GM12878 (cell line): ENCODE data around the gene STRBP. TPM values are rescaled to one million over a fixed set of nuclear protein-coding genes. Genes with fewer than 3 reads are reported as not detected.

Source experiments
- ATAC-seq: fragments of 200-7000 bp; cut with Tn5 transposase; 3 replicates; pipeline ENCODE4 v1.9.1; 2020; ENCODE audit warnings: mild to moderate bottlenecking, moderate library complexity
- BruUV-seq: library from RNA; stranded (reverse); fragments of 400-500 nt; replicated peaks from 2 replicates; lab custom pipeline; 2021; lab: Mats Ljungman, UMichigan
- CTCF ChIA-PET: fragments of 300-600 bp; sonication (Branson Sonifier 250); formaldehyde crosslinking; extraction: SDS; loops from one replicate; lab custom pipeline; 2021; ENCODE audit warnings: inconsistent platforms; lab: Yijun Ruan, JAX
- POLR2A ChIA-PET: fragments of 350-600 bp; formaldehyde crosslinking; extraction: SDS; loops from one replicate; lab custom pipeline; 2021; ENCODE audit warnings: inconsistent platforms; lab: Charles Lee
- RAD21 ChIA-PET: fragments of 300-600 bp; sonication (Branson Sonifier 250); formaldehyde crosslinking; loops from one replicate; lab custom pipeline; 2023; ENCODE audit warnings: antibody characterized with exemption; ENCODE audit not compliant: unreplicated experiment; lab: Charles Lee
- SMC1A ChIA-PET: fragments of 300-600 bp; sonication (Branson Sonifier 250); formaldehyde crosslinking; loops from one replicate; lab custom pipeline; 2023; ENCODE audit not compliant: unreplicated experiment, uncharacterized antibody; lab: Charles Lee
- DNase-seq: peaks from one replicate; pipeline ENCODE4 v3.0.0-alpha.2; 2011; ENCODE audit warnings: low read depth, low spot score
- FAIRE-seq: peaks from 3 replicates; lab custom pipeline; 2011; peaks lifted over from hg19 to GRCh38; lab: Jason Lieb, UNC
- H2AFZ ChIP-seq: 2 replicates; pipeline ENCODE4 v1.6.0; 2011; ENCODE audit warnings: low read depth, low read length, control low read depth; ENCODE audit not compliant: control insufficient read depth
- H3K27ac ChIP-seq: 2 replicates; pipeline ENCODE4 v1.5.1; 2011; ENCODE audit warnings: control low read depth; ENCODE audit not compliant: control insufficient read depth, insufficient read depth
- H3K27me3 ChIP-seq, 2 experiments: replicated peaks in 1 of 2; 2 replicates each; pipeline versions ENCODE4 v1.6.0 to v1.6.1; 2011; ENCODE audit warnings: low read length in 1 of 2; ENCODE audit not compliant: control insufficient read depth in 2 of 2, insufficient read depth in 2 of 2
- H3K36me3 ChIP-seq, 2 experiments: 2 replicates each; pipeline ENCODE4 v1.5.1; 2011; ENCODE audit warnings: low read length in 1 of 2; ENCODE audit not compliant: control insufficient read depth in 2 of 2, insufficient read depth in 2 of 2
- H3K4me1 ChIP-seq: 2 replicates; pipeline ENCODE4 v1.6.1; 2011; ENCODE audit warnings: mild to moderate bottlenecking, low read length, moderate library complexity, mixed read lengths; ENCODE audit not compliant: control insufficient read depth, insufficient read depth
- H3K4me2 ChIP-seq: 2 replicates; pipeline ENCODE4 v1.6.0; 2011; ENCODE audit warnings: control low read depth; ENCODE audit not compliant: control insufficient read depth, insufficient read depth
- H3K4me3 ChIP-seq: fragments of 200-600 bp; sonication (generic); 2 replicates; pipeline ENCODE4 v1.5.1; 2016
- H3K79me2 ChIP-seq: 2 replicates; pipeline ENCODE4 v1.6.0; 2011; ENCODE audit warnings: low read length; ENCODE audit not compliant: control insufficient read depth, insufficient read depth
- H3K9ac ChIP-seq: 2 replicates; pipeline ENCODE4 v1.8.0; 2011; ENCODE audit warnings: low read length, control low read depth, mixed read lengths; ENCODE audit not compliant: control insufficient read depth, insufficient read depth
- H3K9me3 ChIP-seq: replicated peaks from 3 replicates; pipeline ENCODE4 v1.5.1; 2011; ENCODE audit warnings: mild to moderate bottlenecking, low read length; ENCODE audit not compliant: control insufficient read depth, insufficient read depth
- H4K20me1 ChIP-seq: 2 replicates; pipeline ENCODE4 v1.6.0; 2011; ENCODE audit not compliant: control insufficient read depth, insufficient read depth
- BCL3 ChIP-seq: IDR thresholded peaks from 2 replicates; pipeline ENCODE4 v1.6.1; 2011; ENCODE audit warnings: borderline replicate concordance, low read depth, mild to moderate bottlenecking, moderate library complexity, low read length; ENCODE audit not compliant: insufficient read depth, poor library complexity, severe bottlenecking
- EZH2 ChIP-seq: IDR thresholded peaks from 2 replicates; pipeline ENCODE4 v1.6.1; 2012; ENCODE audit warnings: low read depth, mild to moderate bottlenecking, control low read depth, inconsistent platforms, low read length, borderline replicate concordance; ENCODE audit not compliant: control insufficient read depth
- FOS ChIP-seq: IDR thresholded peaks from 3 replicates; pipeline ENCODE4 v1.6.1; 2011; ENCODE audit warnings: borderline replicate concordance; ENCODE audit not compliant: insufficient read length; ENCODE audit errors: extremely low read depth
- JUNB ChIP-seq: IDR thresholded peaks from 2 replicates; pipeline ENCODE4 v1.6.1; 2016; ENCODE audit warnings: antibody characterized with exemption, mild to moderate bottlenecking
- KAT2A ChIP-seq: conservative IDR thresholded peaks from 2 replicates; pipeline ENCODE4 v1.6.1; 2011; ENCODE audit warnings: low read depth, low read length; ENCODE audit not compliant: control insufficient read depth
- SIX5 ChIP-seq: IDR thresholded peaks from 2 replicates; pipeline ENCODE4 v1.6.1; 2011; ENCODE audit warnings: mild to moderate bottlenecking, low read depth, low read length, moderate library complexity; ENCODE audit not compliant: severe bottlenecking
- SREBF2 ChIP-seq: IDR thresholded peaks from 2 replicates; pipeline ENCODE4 v1.6.1; 2012; ENCODE audit warnings: mild to moderate bottlenecking, low read length
- WGBS: methylation state at CpG from one replicate; pipeline ENCODE4 v1.1.6; 2016; ENCODE audit warnings: low lambda C conversion rate; ENCODE audit not compliant: insufficient replicate concordance, insufficient coverage; ENCODE audit errors: missing lambda C conversion rate; 5-methylcytosine and 5-hydroxymethylcytosine counted together
- in situ Hi-C: fragments of 300-500 bp; cut with MboI; formaldehyde crosslinking; loops from 9 replicates; pipeline ENCODE4 v1.14.3; 2018; ENCODE audit warnings: mixed read lengths
- intact Hi-C: fragments of 100-400 bp; cut with micrococcal nuclease; formaldehyde crosslinking; loops from one replicate; pipeline ENCODE4 v1.14.2; 2022; ENCODE audit not compliant: unreplicated experiment
- polyA plus RNA-seq, 11 experiments: library from polyadenylated mRNA; depleted of rRNA in 4 of 11; unstranded in 6 of 11; stranded (reverse) in 5 of 11; fragments of >200 nt; fragmentation: Nextera tagmentation in 4 of 11; fragmentation: Illumina TruSeq in 1 of 11; extraction: Ambion mirVana in 4 of 11; extraction: Trizol in 1 of 11; gene quantifications; 1 replicate in 1 of 11; 2 replicates in 10 of 11; pipeline versions ENCODE4 v1.2.1 to v1.2.3, GENCODE V29; 2011 to 2016; ENCODE audit warnings: inconsistent platforms in 2 of 11, missing spikeins in 2 of 11, low read depth in 1 of 11
- total RNA-seq, 4 experiments: library from RNA; depleted of rRNA in 3 of 4; stranded (reverse); fragments of >200 nt in 3 of 4; fragmentation: Illumina TruSeq in 1 of 4; extraction: Trizol in 1 of 4; gene quantifications; 2 replicates each; pipeline versions ENCODE4 v1.2.1 to v1.2.3, GENCODE V29; 2013 to 2021

The STRBP gene
- total and polyA plus RNA-seq, 10 of the 15 experiments (the other 5 are each of a cell fraction or from before 2014, with no cell fraction given): 31.0 to 96.8 (median 71.4) TPM

- ChIA-PET RAD21 (no interaction called here), POLR2A (interaction anchor here (0.9 kb wide), 1 partner anchor 39 kb away, joined by 3 read pairs; no protein-coding TSS in a partner anchor), CTCF (interaction anchor here (1.0 kb wide), 1 partner anchor 203 kb away, joined by 3 read pairs; no protein-coding TSS in a partner anchor), SMC1A (interaction anchor here (0.9 kb wide), 1 partner anchor 47 kb away, joined by 3 read pairs; no protein-coding TSS in a partner anchor)
- no peak for FAIRE-seq
- Histone ChIP-seq H3K9me3 (no peaks in the 10 kb centered on the region), H3K4me3 (no peak overlapping the region), H2AFZ (no peak overlapping the region; the same call in 1 of the 2 replicates), H4K20me1 (no peaks in the 10 kb centered on the region), H3K79me2 (no peaks in the 10 kb centered on the region), H3K4me2 (no peak overlapping the region), H3K36me3 (no peaks in the 10 kb centered on the region), H3K9ac (no peak overlapping the region), H3K4me1 (no peaks in the 10 kb centered on the region), H3K27me3 (no peaks in the 10 kb centered on the region), H3K27ac (no peak overlapping the region)
- DNase-seq: no peak
- TF ChIP-seq SIX5 (no peak), SREBF2 (no peak), KAT2A (no peak), EZH2 (no peak), JUNB (0 out of 2 replicates have a peak, but pooled peaks have one; percentile 21), BCL3 (no peak), FOS (no peak)
- intact Hi-C loops (no loop called here), in situ Hi-C loops (no loop called here)
- WGBS: 0% methylated on average over 3 of the region's 3 CpGs
- peak; percentile 41 for ATAC-seq
- BruUV-seq: no TSS peak
Measured at GRCh38 chr9:123287639-123288038, 19.3 kb upstream of the STRBP start.
